Astrocyte (in vitro differentiated cells and primary cell): ENCODE measurements around the gene DRC7.

Experiments used
- CTCF ChIP-seq: IDR thresholded peaks from 2 replicates; pipeline ENCODE4 v1.5.1; 2011; ENCODE audit warnings: low read depth, mild to moderate bottlenecking, inconsistent platforms, low read length, moderate library complexity; ENCODE audit not compliant: insufficient read depth
- EZH2 ChIP-seq: IDR thresholded peaks from 2 replicates; pipeline ENCODE4 v1.6.1; 2012; ENCODE audit warnings: mild to moderate bottlenecking, low read length, inconsistent platforms; ENCODE audit not compliant: insufficient read depth

DNA sequence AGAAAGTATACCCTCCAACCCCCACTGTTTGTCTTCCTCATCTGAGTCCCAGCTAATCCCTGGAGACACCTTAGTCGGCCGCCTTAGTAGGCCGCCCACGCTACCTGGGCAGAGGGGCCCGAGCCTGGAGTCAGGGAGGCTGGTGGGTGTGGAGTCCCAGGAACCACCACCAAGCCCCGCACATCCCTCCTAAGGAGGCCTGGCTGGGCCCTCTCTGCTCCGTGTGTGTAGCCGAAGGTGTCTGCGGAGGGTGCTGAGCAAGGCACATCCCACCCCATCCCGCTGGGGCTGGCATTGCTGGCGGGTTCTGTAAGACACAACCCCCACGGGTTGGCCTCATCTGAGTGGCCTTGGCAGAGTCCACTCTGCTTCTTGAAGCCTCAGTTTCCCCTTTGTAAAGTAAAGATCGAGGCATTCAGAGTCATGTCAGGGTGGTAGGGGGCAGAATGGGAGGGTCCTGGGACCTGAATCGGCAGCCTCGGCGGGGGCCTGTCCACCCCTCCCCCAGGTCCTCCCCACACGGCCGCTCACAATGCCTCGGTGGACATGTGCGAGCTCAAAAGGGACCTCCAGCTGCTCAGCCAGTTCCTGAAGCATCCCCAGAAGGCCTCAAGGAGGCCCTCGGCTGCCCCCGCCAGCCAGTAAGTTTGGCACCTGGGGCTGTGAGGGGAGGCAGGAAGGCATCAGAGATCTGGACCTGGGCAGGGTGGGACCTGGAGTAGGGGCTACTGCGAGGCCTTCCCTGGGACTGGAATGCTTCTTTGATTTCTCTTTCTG lies 41.7 kb upstream of the DRC7 start:
- no peak for TF ChIP-seq CTCF
- no peak for TF ChIP-seq EZH2
